B cell (primary cell): ENCODE measurements around the gene NAPB.
"Not testable (repeated sequence)": the region's sequence is repeated elsewhere in the genome, so short reads cannot be mapped to it uniquely, and the experiment has no call there.

Experiments
- CTCF ChIP-seq: fragments of 200-600 bp; IDR thresholded peaks from one replicate; pipeline ENCODE4 v1.8.0; 2022; ENCODE audit warnings: antibody characterized with exemption, mild to moderate bottlenecking
- EZH2 ChIP-seq: IDR thresholded peaks from 2 replicates; pipeline ENCODE4 v1.6.1; 2012; ENCODE audit warnings: borderline replicate concordance, low read depth, mild to moderate bottlenecking, moderate library complexity, low read length; ENCODE audit not compliant: insufficient read depth, poor library complexity, severe bottlenecking

GRCh38 chr20:23348510-23348909 is 72.8 kb downstream of the NAPB start:
- TF ChIP-seq CTCF, EZH2: not testable (repeated sequence)
